Progenitor cell of endocrine pancreas (in vitro differentiated cells): ENCODE results near the gene RGS17. TPM values are rescaled to one million over a fixed set of nuclear protein-coding genes. Genes with fewer than 3 reads are reported as not detected.

Experiments
- DNase-seq: peaks from one replicate; pipeline ENCODE4 v3.0.0; 2021; ENCODE audit warnings: low spot score; ENCODE audit not compliant: unreplicated experiment
- H3K27ac Mint-ChIP-seq: 2 replicates; pipeline ENCODE4 v1.8.0; 2021; ENCODE audit warnings: mild to moderate bottlenecking, moderate library complexity, mixed read lengths
- H3K27me3 Mint-ChIP-seq: 2 replicates; pipeline ENCODE4 v1.8.0; 2021; ENCODE audit warnings: mixed read lengths
- H3K36me3 Mint-ChIP-seq: 2 replicates; pipeline ENCODE4 v1.8.0; 2022; ENCODE audit warnings: mixed read lengths; ENCODE audit not compliant: insufficient read depth
- H3K4me1 Mint-ChIP-seq: 2 replicates; pipeline ENCODE4 v1.8.0; 2021; ENCODE audit warnings: low read depth, mixed read lengths
- H3K4me3 Mint-ChIP-seq: 2 replicates; pipeline ENCODE4 v1.8.0; 2021; ENCODE audit warnings: low read depth, mild to moderate bottlenecking, moderate library complexity, mixed read lengths
- H3K9me3 Mint-ChIP-seq: 2 replicates; pipeline ENCODE4 v1.8.0; 2021; ENCODE audit warnings: low read depth, mixed read lengths
- CTCF ChIP-seq: fragments of 200-600 bp; sonication (generic); IDR thresholded peaks from one replicate; pipeline ENCODE4 v1.5.0; 2021; ENCODE audit warnings: antibody characterized with exemption, mild to moderate bottlenecking; ENCODE audit not compliant: unreplicated experiment
- total RNA-seq: library from RNA; stranded (reverse); gene quantifications from 2 replicates; pipeline ENCODE4 v1.2.1, GENCODE V29; 2021

RGS17 gene
- total RNA-seq, 1 donor from 2014 or later, result 2.6 TPM

- no peaks in the 10 kb centered on the region for H3K36me3 Mint-ChIP-seq
- DNase-seq, result no peak
- H3K27me3 Mint-ChIP-seq, result no peaks in the 10 kb centered on the region
- no peak overlapping the region for H3K4me3 Mint-ChIP-seq
- H3K27ac Mint-ChIP-seq, result no peak overlapping the region
- H3K9me3 Mint-ChIP-seq, result peaks cover 3% of the 10 kb centered on the region
- no peaks in the 10 kb centered on the region for H3K4me1 Mint-ChIP-seq
- TF ChIP-seq CTCF, result no peak
These were observed 40.7 kb downstream of the RGS17 start for GRCh38 chr6:153090241-153090930.

- Mint-ChIP-seq H3K4me3 (no peak overlapping the region), H3K27me3 (no peaks in the 10 kb centered on the region), H3K27ac (no peak overlapping the region), H3K36me3 (no peaks in the 10 kb centered on the region), H3K9me3 (peaks cover 3% of the 10 kb centered on the region), H3K4me1 (no peaks in the 10 kb centered on the region)
- TF ChIP-seq CTCF, result no peak
- no peak for DNase-seq
These were observed 42.3 kb downstream of the RGS17 start for GRCh38 chr6:153088796-153089195.

GRCh38 chr6:153087436-153087835 is 43.6 kb downstream of the RGS17 start:
- TF ChIP-seq CTCF, result no peak
- Mint-ChIP-seq H3K27ac (no peak overlapping the region), H3K4me3 (no peak overlapping the region), H3K27me3 (no peaks in the 10 kb centered on the region), H3K9me3 (no peaks in the 10 kb centered on the region), H3K36me3 (no peaks in the 10 kb centered on the region), H3K4me1 (no peaks in the 10 kb centered on the region)
- DNase-seq, result no peak

- no peaks in the 10 kb centered on the region for H3K4me1 Mint-ChIP-seq
- no peaks in the 10 kb centered on the region for H3K27me3 Mint-ChIP-seq
- H3K36me3 Mint-ChIP-seq, result no peaks in the 10 kb centered on the region
- no peak for DNase-seq
- no peaks in the 10 kb centered on the region for H3K9me3 Mint-ChIP-seq
- H3K4me3 Mint-ChIP-seq, result no peak overlapping the region
- no peak overlapping the region for H3K27ac Mint-ChIP-seq
- TF ChIP-seq CTCF, result no peak
These were observed 44.7 kb downstream of the RGS17 start for GRCh38 chr6:153086225-153086990.

GRCh38 chr6:153085239-153085638 is 45.8 kb downstream of the RGS17 start:
- no peaks in the 10 kb centered on the region for H3K9me3 Mint-ChIP-seq

More at GRCh38 chr6:153085239-153085638, 45.8 kb downstream of the RGS17 start:
- Mint-ChIP-seq H3K27ac (no peak overlapping the region), H3K4me1 (no peaks in the 10 kb centered on the region), H3K4me3 (no peak overlapping the region), H3K36me3 (no peaks in the 10 kb centered on the region), H3K27me3 (no peaks in the 10 kb centered on the region)
- no peak for TF ChIP-seq CTCF
- no peak for DNase-seq
